Measurements from ENCODE around the gene THOC6. TPM values are rescaled to one million over a fixed set of nuclear protein-coding genes. Genes with fewer than 3 reads are reported as not detected.
"Not testable (repeated sequence)": the region's sequence is repeated elsewhere in the genome, so short reads cannot be mapped to it uniquely, and the experiment has no call there.

Gene THOC6
- total RNA-seq, 2 experiments from 2014 or later, result 42.4 TPM

DNA sequence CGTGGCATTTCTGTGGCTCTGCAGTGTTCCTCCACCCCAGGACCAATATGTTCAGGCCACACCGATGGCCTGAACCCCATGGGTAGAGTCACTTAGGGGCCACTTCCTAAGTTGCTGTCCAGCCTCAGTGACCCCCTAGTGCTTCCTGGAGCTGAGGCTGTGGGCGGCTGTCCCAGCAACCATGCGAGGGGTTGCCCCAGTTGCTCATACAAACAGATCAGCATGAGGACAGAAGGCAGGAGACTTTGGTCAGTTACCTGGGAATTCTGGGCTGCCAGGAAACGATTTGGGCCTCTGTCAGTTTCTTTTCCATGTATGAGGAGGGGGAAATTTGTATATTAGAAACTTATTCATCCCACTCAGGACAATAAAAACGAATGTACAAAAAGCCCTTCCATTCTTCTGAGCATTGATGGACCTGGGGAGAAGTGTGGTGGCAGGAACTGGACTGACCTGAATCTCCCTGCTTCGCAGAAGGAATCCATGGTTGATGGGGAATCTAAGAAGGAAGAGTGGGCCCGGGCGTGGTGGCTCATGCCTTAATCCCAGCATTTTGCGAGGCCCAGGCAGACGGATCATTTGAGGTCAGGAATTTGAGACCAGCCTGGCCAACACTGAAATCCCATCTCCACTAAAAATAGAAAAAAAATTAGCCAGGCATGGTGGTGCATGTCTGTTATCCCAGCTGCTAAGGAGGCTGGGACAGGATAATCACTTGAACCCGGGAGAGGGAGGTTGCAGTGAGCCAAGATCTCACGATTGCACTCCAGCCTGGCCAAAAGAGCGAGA, 36.7 kb downstream of the THOC6 start:
- Mint-ChIP-seq H3K4me1 (peaks cover 75% of the 10 kb centered on the region), H3K4me3 (peak overlapping the region; percentile 79), H3K27ac (peak overlapping the region; percentile 86), H3K36me3 (ENCODE audit: low read depth) (peaks cover 55% of the 10 kb centered on the region), H3K27me3 (no peaks in the 10 kb centered on the region), H3K9me3 (no peaks in the 10 kb centered on the region)
- ChIA-PET CTCF (interaction anchor here (1.1 to 6.3 kb wide), 13 partner anchors 13 to 109 kb away, joined by 3 to 177 read pairs (median 16); partner anchors contain the start of gene ZNF213), POLR2A (interaction anchor here (1.0 to 6.1 kb wide), 6 partner anchors 9 to 74 kb away, joined by 3 to 96 read pairs (median 18); partner anchors contain the start of gene ZNF213)
- DNase-seq, result no peak

- Mint-ChIP-seq H3K27ac (no peak overlapping the region), H3K9me3 (no peaks in the 10 kb centered on the region), H3K4me1 (peaks cover 57% of the 10 kb centered on the region), H3K4me3 (no peak overlapping the region), H3K36me3 (ENCODE audit: low read depth) (peaks cover 58% of the 10 kb centered on the region), H3K27me3 (no peaks in the 10 kb centered on the region)
- no peak for DNase-seq
- ChIA-PET POLR2A (interaction anchor here (1.1 to 8.3 kb wide), 6 partner anchors 8 to 72 kb away, joined by 3 to 187 read pairs (median 36); partner anchors contain the start of genes MMP25 and ZNF213), CTCF (interaction anchor here (1.3 to 4.7 kb wide), 2 partner anchors 30 to 67 kb away, joined by 4 to 44 read pairs; no protein-coding TSS in a partner anchor)
Observed at GRCh38 chr16:3062553-3062952, 38.7 kb downstream of the THOC6 start.

GRCh38 chr16:3063625-3064386, 40.0 kb downstream of the THOC6 start:
- DNase-seq, result no peak
- peak overlapping the region; percentile 99 for H3K27ac Mint-ChIP-seq
- no peaks in the 10 kb centered on the region for H3K9me3 Mint-ChIP-seq
- POLR2A ChIA-PET, result interaction anchor here (0.9 to 8.3 kb wide), 13 partner anchors 12 to 101 kb away, joined by 3 to 187 read pairs (median 8); partner anchors contain the start of genes MMP25, PKMYT1 and ZNF213
- CTCF ChIA-PET, result interaction anchor here (0.8 to 4.7 kb wide), 8 partner anchors 13 to 70 kb away, joined by 3 to 44 read pairs (median 4); partner anchors contain the start of gene ZNF213
- H3K36me3 Mint-ChIP-seq (ENCODE audit: low read depth), result peaks cover 63% of the 10 kb centered on the region
- no peaks in the 10 kb centered on the region for H3K27me3 Mint-ChIP-seq
- peak overlapping the region; percentile 45 for H3K4me3 Mint-ChIP-seq
- H3K4me1 Mint-ChIP-seq, result peaks cover 63% of the 10 kb centered on the region

DNA sequence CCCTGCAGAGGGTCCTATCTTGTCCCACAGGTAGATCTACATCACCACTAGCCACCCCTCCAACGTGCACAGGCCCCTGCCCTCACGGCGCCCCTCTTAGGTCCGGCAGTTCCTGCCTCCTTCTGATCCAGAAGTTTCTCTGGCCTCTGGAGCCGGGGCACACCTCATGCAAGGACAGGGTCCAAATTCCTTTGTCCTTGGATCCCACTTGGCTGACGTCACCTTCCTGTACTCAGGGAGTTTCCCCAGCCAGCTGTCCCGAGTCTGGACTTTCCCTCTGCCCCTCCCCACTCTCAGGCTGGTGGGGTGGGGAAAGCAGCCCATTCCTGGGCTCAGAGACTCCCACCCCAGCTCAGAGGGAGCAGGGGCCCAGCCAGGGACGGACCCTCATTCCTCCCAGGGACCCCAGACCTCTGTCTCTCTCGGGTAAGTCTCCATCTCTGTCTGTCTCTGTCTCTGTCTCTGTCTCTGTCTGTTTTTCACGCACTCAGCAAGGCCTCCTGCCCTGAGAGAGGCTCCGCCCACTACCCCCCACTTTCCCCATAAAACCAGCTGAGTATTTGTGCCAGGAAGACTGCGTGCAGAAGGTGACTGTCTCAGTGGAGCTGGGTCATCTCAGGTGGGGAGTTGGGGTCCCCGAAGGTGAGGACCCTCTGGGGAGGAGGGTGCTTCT, 41.4 kb downstream of the THOC6 start, which contains the start of gene IL32:
Gene IL32 (plus strand): TSS at position 572 of the 673 bp plus-strand sequence. CDS start 172 bp downstream, outside the sequence.
- peak within 1 kb of the TSS; percentile 100 for H3K4me3 Mint-ChIP-seq
- H3K27ac Mint-ChIP-seq, result peak within 1 kb of the TSS; percentile 99
- H3K36me3 Mint-ChIP-seq (ENCODE audit: low read depth), result peaks cover 66% of the 10 kb centered on the region
- peaks cover 68% of the 10 kb centered on the region for H3K4me1 Mint-ChIP-seq
- ChIA-PET POLR2A (interaction anchor here (0.6 to 8.3 kb wide), 24 partner anchors 8 to 93 kb away, joined by 3 to 187 read pairs (median 5); partner anchors contain the start of genes HCFC1R1, MMP25, PKMYT1 and TNFRSF12A), CTCF (interaction anchor here (0.6 to 4.7 kb wide), 9 partner anchors 9 to 69 kb away, joined by 3 to 44 read pairs (median 4); partner anchors contain the start of genes HCFC1R1, THOC6 and ZNF213)
- H3K9me3 Mint-ChIP-seq, result no peaks in the 10 kb centered on the region
- H3K27me3 Mint-ChIP-seq, result no peaks in the 10 kb centered on the region
- DNase-seq, result peak; percentile 80

DNA sequence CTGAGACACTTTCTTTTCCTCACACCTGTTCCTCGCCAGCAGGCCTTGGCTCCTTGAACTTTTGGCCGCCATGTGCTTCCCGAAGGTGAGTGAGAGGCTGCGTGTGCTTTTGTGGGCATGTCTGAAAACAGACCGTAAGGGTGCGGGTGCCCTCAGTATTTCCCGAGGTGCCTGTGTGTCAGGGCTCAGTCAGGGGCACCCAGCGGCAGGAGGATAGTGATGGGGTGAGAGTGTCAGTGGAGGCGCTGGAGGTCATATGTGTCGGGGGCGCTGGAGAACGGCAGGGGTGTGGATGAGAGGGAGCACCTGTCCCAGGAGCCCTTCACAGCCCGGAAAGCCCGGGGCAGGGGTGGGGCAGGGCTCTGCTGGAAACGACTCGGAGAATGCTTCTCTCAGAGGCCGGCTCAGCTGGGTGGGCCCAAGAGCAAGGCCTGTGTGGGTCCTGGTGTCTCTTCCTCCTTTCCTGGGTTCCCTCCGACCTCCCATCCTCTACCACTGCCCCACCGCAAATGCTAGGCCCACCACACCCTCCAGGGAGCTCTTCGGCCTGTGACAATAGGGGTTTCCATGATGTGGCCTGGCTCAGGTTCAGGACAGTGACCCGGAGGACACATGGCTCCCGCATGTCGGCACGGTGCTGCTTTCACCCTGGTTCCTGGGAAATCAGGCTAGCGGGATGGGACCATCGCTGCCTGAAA, 42.1 kb downstream of the THOC6 start:
- peaks cover 68% of the 10 kb centered on the region for H3K4me1 Mint-ChIP-seq
- no peak for DNase-seq

GRCh38 chr16:3066440-3066748, 42.6 kb downstream of the THOC6 start:
- no peak for DNase-seq
- H3K36me3 Mint-ChIP-seq (ENCODE audit: low read depth), result peaks cover 64% of the 10 kb centered on the region
- H3K4me3 Mint-ChIP-seq, result peak overlapping the region; percentile 100
- ChIA-PET CTCF (interaction anchor here (1.0 to 4.7 kb wide), 4 partner anchors 8 to 63 kb away, joined by 3 to 44 read pairs (median 5); no protein-coding TSS in a partner anchor), POLR2A (interaction anchor here (1.0 to 8.3 kb wide), 11 partner anchors 8 to 92 kb away, joined by 3 to 187 read pairs (median 10); partner anchors contain the start of genes MMP25 and ZNF213)
- H3K27me3 Mint-ChIP-seq, result no peaks in the 10 kb centered on the region
- H3K9me3 Mint-ChIP-seq, result no peaks in the 10 kb centered on the region
- peaks cover 71% of the 10 kb centered on the region for H3K4me1 Mint-ChIP-seq
- H3K27ac Mint-ChIP-seq, result peak overlapping the region; percentile 99

More for the DNA sequence above, 42.1 kb downstream of the THOC6 start:
- H3K9me3 Mint-ChIP-seq, result no peaks in the 10 kb centered on the region
- peak overlapping the region; percentile 100 for H3K4me3 Mint-ChIP-seq
- H3K36me3 Mint-ChIP-seq (ENCODE audit: low read depth), result peaks cover 64% of the 10 kb centered on the region
- H3K27ac Mint-ChIP-seq, result peak overlapping the region; percentile 99
- ChIA-PET CTCF (interaction anchor here (0.6 to 4.7 kb wide), 8 partner anchors 9 to 63 kb away, joined by 3 to 44 read pairs (median 4); partner anchors contain the start of genes HCFC1R1 and THOC6), POLR2A (interaction anchor here (0.8 to 8.3 kb wide), 21 partner anchors 8 to 92 kb away, joined by 3 to 187 read pairs (median 5); partner anchors contain the start of genes HCFC1R1, MMP25, PKMYT1 and TNFRSF12A)
- no peaks in the 10 kb centered on the region for H3K27me3 Mint-ChIP-seq

DNA sequence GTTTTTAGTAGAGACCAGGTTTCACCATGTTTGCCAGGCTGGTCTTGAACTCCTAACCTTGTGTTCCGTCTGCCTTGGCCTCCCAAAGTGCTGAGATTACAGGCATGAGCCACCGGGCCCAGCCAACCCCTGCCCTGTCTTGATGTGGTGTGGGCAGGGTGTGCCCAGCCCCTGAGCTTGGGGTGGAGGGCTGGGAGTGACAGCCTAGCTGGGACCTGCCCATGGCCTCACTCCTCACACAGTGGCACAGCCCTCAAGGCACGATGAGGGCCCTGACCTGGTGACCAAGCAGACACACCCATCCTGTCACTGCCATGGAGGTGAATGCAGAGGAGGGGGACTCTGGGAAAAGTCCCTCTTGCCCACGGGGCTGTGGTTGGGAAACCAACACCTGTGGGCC, 44.7 kb downstream of the THOC6 start:
- peak; percentile 56 for DNase-seq
- Mint-ChIP-seq H3K4me3 (peak overlapping the region; percentile 100), H3K36me3 (ENCODE audit: low read depth) (peaks cover 59% of the 10 kb centered on the region), H3K4me1 (peaks cover 71% of the 10 kb centered on the region), H3K27ac (peak overlapping the region; percentile 100), H3K27me3 (no peaks in the 10 kb centered on the region), H3K9me3 (no peaks in the 10 kb centered on the region)
- ChIA-PET POLR2A (interaction anchor here (0.6 to 8.3 kb wide), 11 partner anchors 8 to 66 kb away, joined by 3 to 187 read pairs (median 4); partner anchors contain the start of genes MMP25, ZNF213 and ZSCAN10), CTCF (interaction anchor here (0.8 to 1.7 kb wide), 5 partner anchors 10 to 61 kb away, joined by 3 to 7 read pairs (median 4); no protein-coding TSS in a partner anchor)

DNA sequence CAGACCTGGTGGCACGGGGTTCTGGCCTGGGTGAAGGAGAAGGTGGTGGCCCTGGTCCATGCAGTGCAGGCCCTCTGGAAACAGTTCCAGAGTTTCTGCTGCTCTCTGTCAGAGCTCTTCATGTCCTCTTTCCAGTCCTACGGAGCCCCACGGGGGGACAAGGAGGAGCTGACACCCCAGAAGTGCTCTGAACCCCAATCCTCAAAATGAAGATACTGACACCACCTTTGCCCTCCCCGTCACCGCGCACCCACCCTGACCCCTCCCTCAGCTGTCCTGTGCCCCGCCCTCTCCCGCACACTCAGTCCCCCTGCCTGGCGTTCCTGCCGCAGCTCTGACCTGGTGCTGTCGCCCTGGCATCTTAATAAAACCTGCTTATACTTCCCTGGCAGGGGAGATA, 45.3 kb downstream of the THOC6 start:
- H3K9me3 Mint-ChIP-seq, H3K27me3 Mint-ChIP-seq, DNase-seq: not testable (repeated sequence)
- ChIA-PET CTCF (interaction anchor here (0.8 to 1.2 kb wide), 3 partner anchors 11 to 61 kb away, joined by 3 to 4 read pairs (median 4); no protein-coding TSS in a partner anchor), POLR2A (interaction anchor here (0.8 to 8.3 kb wide), 10 partner anchors 7 to 58 kb away, joined by 3 to 187 read pairs (median 4); partner anchors contain the start of gene ZSCAN10)
- Mint-ChIP-seq H3K4me3 (peak overlapping the region; percentile 62), H3K36me3 (ENCODE audit: low read depth) (peaks cover 61% of the 10 kb centered on the region), H3K27ac (peak overlapping the region; percentile 100), H3K4me1 (peaks cover 72% of the 10 kb centered on the region)

- Mint-ChIP-seq H3K4me1 (peaks cover 70% of the 10 kb centered on the region), H3K36me3 (ENCODE audit: low read depth) (peaks cover 60% of the 10 kb centered on the region), H3K9me3 (no peaks in the 10 kb centered on the region), H3K4me3 (peak overlapping the region; percentile 62), H3K27me3 (no peaks in the 10 kb centered on the region), H3K27ac (peak overlapping the region; percentile 100)
- POLR2A ChIA-PET, result interaction anchor here (0.6 to 2.5 kb wide), 9 partner anchors 9 to 88 kb away, joined by 3 to 9 read pairs (median 4); partner anchors contain the start of gene ZNF213
- no peak for DNase-seq
- CTCF ChIA-PET, result interaction anchor here (1.4 to 1.5 kb wide), 2 partner anchors 59 to 61 kb away, joined by 3 to 6 read pairs; no protein-coding TSS in a partner anchor
Observed at GRCh38 chr16:3070608-3071111, 46.8 kb downstream of the THOC6 start.

- Mint-ChIP-seq H3K9me3 (no peaks in the 10 kb centered on the region), H3K27me3 (no peaks in the 10 kb centered on the region), H3K4me3 (peak overlapping the region; percentile 41), H3K4me1 (peaks cover 79% of the 10 kb centered on the region), H3K27ac (peak overlapping the region; percentile 100), H3K36me3 (ENCODE audit: low read depth) (peaks cover 50% of the 10 kb centered on the region)
- ChIA-PET CTCF (interaction anchor here (1.4 kb wide), 1 partner anchor 60 kb away, joined by 3 read pairs; no protein-coding TSS in a partner anchor), POLR2A (interaction anchor here (1.0 to 1.8 kb wide), 4 partner anchors 14 to 87 kb away, joined by 3 to 8 read pairs (median 4); partner anchors contain the start of gene ZNF213)
- DNase-seq, result no peak
Observed at GRCh38 chr16:3071655-3072054, 47.8 kb downstream of the THOC6 start.

- H3K27me3 Mint-ChIP-seq, CTCF ChIA-PET, H3K9me3 Mint-ChIP-seq: not testable (repeated sequence)
- H3K4me1 Mint-ChIP-seq, result peaks cover 84% of the 10 kb centered on the region
- DNase-seq, result peak; percentile 66
- peak overlapping the region; percentile 41 for H3K4me3 Mint-ChIP-seq
- peaks cover 45% of the 10 kb centered on the region for H3K36me3 Mint-ChIP-seq (ENCODE audit: low read depth)
- POLR2A ChIA-PET, result interaction anchor here (1.5 kb wide), 1 partner anchor 57 kb away, joined by 5 read pairs; no protein-coding TSS in a partner anchor
- H3K27ac Mint-ChIP-seq, result peak overlapping the region; percentile 100
Observed at GRCh38 chr16:3072148-3072547, 48.3 kb downstream of the THOC6 start.

Measured in activated CD4-positive, alpha-beta memory T cell treated with anti-CD3 and anti-CD28 coated beads, Interleukin-2, amount 10 ng/mL, durations not matched to agents 7 days and 5 days (primary cell).